GM12878 (cell line): ENCODE results near the gene B3GALT4.

Experiments used
- CHD2 ChIP-seq: IDR thresholded peaks from 2 replicates; pipeline ENCODE4 v1.6.1; 2011; ENCODE audit warnings: low read depth, low read length, improper control_type of control experiment, borderline replicate concordance
- EZH2 ChIP-seq: IDR thresholded peaks from 2 replicates; pipeline ENCODE4 v1.6.1; 2012; ENCODE audit warnings: low read depth, mild to moderate bottlenecking, control low read depth, inconsistent platforms, low read length, borderline replicate concordance; ENCODE audit not compliant: control insufficient read depth
- JUND ChIP-seq: IDR thresholded peaks from 2 replicates; pipeline ENCODE4 v1.6.1; 2012; ENCODE audit warnings: low read depth, mild to moderate bottlenecking, low read length, improper control_type of control experiment, moderate library complexity
- POLR2AphosphoS5 ChIP-seq: IDR thresholded peaks from 2 replicates; pipeline ENCODE4 v1.6.1; 2011; ENCODE audit warnings: mild to moderate bottlenecking, low read length, inconsistent platforms
- TF ChIP-seq, protein P1 (sequence below): IDR thresholded peaks from 2 replicates; pipeline ENCODE4 v1.6.1; 2012; ENCODE audit warnings: low read depth, low read length, improper control_type of control experiment
- TF ChIP-seq, protein P2 (sequence below), 3 experiments: IDR thresholded peaks in 2 of 3; conservative IDR thresholded peaks in 1 of 3; 2 replicates each; pipeline ENCODE4 v1.5.1; 2011; ENCODE audit warnings: low read depth in 3 of 3, low read length in 3 of 3, mild to moderate bottlenecking in 3 of 3, control low read depth in 2 of 3, moderate library complexity in 2 of 3, inconsistent platforms in 1 of 3, mixed read lengths in 1 of 3; ENCODE audit not compliant: control insufficient read depth in 2 of 3, insufficient read depth in 1 of 3; ENCODE audit errors: extremely low read depth in 1 of 3

DNA sequence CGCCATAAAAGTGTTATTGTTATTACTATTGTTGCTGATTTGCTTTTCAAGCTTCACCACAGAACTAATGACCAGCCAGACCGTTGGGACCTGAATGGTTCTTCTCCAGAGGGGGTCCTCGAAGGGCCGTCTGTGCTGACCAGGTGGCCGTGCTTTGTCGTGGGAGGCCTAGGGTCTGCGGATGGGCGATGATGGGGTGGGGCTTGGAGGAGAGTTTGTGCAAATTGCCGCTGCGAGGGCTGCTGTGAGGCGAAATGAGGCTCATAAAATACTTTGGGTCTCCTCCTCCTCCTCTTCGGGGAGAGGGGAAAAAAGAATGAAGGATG, 46.7 kb downstream of the B3GALT4 start:
- TF ChIP-seq, protein P1, sequence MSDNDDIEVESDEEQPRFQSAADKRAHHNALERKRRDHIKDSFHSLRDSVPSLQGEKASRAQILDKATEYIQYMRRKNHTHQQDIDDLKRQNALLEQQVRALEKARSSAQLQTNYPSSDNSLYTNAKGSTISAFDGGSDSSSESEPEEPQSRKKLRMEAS = no peak
- TF ChIP-seq POLR2AphosphoS5 (no peak), JUND (no peak), EZH2 (no peak), CHD2 (no peak)
- TF ChIP-seq, protein P2, sequence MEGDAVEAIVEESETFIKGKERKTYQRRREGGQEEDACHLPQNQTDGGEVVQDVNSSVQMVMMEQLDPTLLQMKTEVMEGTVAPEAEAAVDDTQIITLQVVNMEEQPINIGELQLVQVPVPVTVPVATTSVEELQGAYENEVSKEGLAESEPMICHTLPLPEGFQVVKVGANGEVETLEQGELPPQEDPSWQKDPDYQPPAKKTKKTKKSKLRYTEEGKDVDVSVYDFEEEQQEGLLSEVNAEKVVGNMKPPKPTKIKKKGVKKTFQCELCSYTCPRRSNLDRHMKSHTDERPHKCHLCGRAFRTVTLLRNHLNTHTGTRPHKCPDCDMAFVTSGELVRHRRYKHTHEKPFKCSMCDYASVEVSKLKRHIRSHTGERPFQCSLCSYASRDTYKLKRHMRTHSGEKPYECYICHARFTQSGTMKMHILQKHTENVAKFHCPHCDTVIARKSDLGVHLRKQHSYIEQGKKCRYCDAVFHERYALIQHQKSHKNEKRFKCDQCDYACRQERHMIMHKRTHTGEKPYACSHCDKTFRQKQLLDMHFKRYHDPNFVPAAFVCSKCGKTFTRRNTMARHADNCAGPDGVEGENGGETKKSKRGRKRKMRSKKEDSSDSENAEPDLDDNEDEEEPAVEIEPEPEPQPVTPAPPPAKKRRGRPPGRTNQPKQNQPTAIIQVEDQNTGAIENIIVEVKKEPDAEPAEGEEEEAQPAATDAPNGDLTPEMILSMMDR (IDR thresholded peaks at IDR 0.05 in 2 of 3, conservative IDR thresholded peaks at IDR 0.05 in 1 of 3; ENCODE audit: control insufficient read depth in 2 of 3, extremely low read depth in 1 of 3, insufficient read depth in 1 of 3, low read depth in 3 of 3, low read length in 3 of 3) = no peak
